Tibial artery (tissue), 4 donors: ENCODE measurements around the gene TTLL5.

Experiments
- DNase-seq, 2 donors: peaks; one replicate each; pipeline ENCODE4 v3.0.0-alpha.2; 2019
- H3K27ac ChIP-seq, 2 donors: fragments of 200-600 bp; sonication (generic) in 1 of 2; 1 replicate in 1 of 2; 2 replicates in 1 of 2; pipeline ENCODE4 v1.5.1; 2018 to 2019; ENCODE audit warnings: mild to moderate bottlenecking in 1 of 2
- H3K27me3 ChIP-seq, 2 donors: fragments of 200-600 bp; sonication (generic) in 1 of 2; one replicate each; pipeline versions ENCODE4 v1.5.1 to v1.6.0; 2016 to 2019
- H3K36me3 ChIP-seq, 3 donors: fragments of 200-600 bp; sonication (generic) in 2 of 3; one replicate each; pipeline ENCODE4 v1.5.1; 2016 to 2019; ENCODE audit warnings: mild to moderate bottlenecking in 2 of 3
- H3K4me1 ChIP-seq, 4 donors: fragments of 200-600 bp; sonication (generic) in 2 of 4; 1 replicate in 3 of 4; 2 replicates in 1 of 4; pipeline ENCODE4 v1.5.1; 2016 to 2019
- H3K4me3 ChIP-seq, 2 donors: fragments of 200-600 bp; sonication (generic) in 1 of 2; 1 replicate in 1 of 2; 2 replicates in 1 of 2; pipeline ENCODE4 v1.5.1; 2018 to 2019; ENCODE audit warnings: mild to moderate bottlenecking in 2 of 2
- H3K9me3 ChIP-seq, 3 donors: fragments of 200-600 bp; sonication (generic) in 1 of 3; one replicate each; pipeline ENCODE4 v1.5.1; 2016 to 2019
- CTCF ChIP-seq, 2 experiments: fragments of 200-600 bp in 1 of 2; fragments of 450-650 bp in 1 of 2; IDR thresholded peaks; one replicate each; pipeline ENCODE4 v1.5.1; 2017 to 2019; ENCODE audit warnings: antibody characterized with exemption in 2 of 2, mild to moderate bottlenecking in 1 of 2, moderate library complexity in 1 of 2
- intact Hi-C: fragments of 100-400 bp; cut with DNase I; formaldehyde crosslinking; loops from one replicate; pipeline ENCODE4 v1.15.0; 2023; ENCODE audit warnings: low total_unique reads

TTLL5 gene

GRCh38 chr14:75835737-75836136 is 174.7 kb downstream of the TTLL5 start:
- no peaks in the 10 kb centered on the region for H3K9me3 ChIP-seq
- no peak for TF ChIP-seq CTCF (IDR thresholded peaks at IDR 0.05)
- H3K36me3 ChIP-seq, result peaks cover 0 to 8% (median 0%) of the 10 kb centered on the region in 3 donors
- H3K27me3 ChIP-seq, result no peaks in the 10 kb centered on the region
- H3K27ac ChIP-seq, result no peak overlapping the region
- DNase-seq, result no peak
- H3K4me3 ChIP-seq, result no peak overlapping the region
- intact Hi-C loops, result no loop called here
- peaks cover 0 to 11% (median 1%) of the 10 kb centered on the region in 4 donors for H3K4me1 ChIP-seq

GRCh38 chr14:75837151-75837787 is 176.2 kb downstream of the TTLL5 start:
- Histone ChIP-seq H3K27ac (no peak overlapping the region), H3K27me3 (no peaks in the 10 kb centered on the region), H3K4me3 (no peak overlapping the region), H3K9me3 (no peaks in the 10 kb centered on the region), H3K36me3 (peaks cover 0 to 8% (median 0%) of the 10 kb centered on the region in 3 donors), H3K4me1 (peaks cover 0 to 7% (median 3%) of the 10 kb centered on the region in 4 donors)
- DNase-seq, result no peak
- intact Hi-C loops, result no loop called here
- no peak for TF ChIP-seq CTCF (IDR thresholded peaks at IDR 0.05)

- intact Hi-C loops, result no loop called here
- no peak for TF ChIP-seq CTCF (IDR thresholded peaks at IDR 0.05)
Measured at GRCh38 chr14:75840911-75841310, 179.9 kb downstream of the TTLL5 start.

GRCh38 chr14:75842551-75842950 is 181.5 kb downstream of the TTLL5 start:
- no peaks in the 10 kb centered on the region for H3K9me3 ChIP-seq
- H3K27ac ChIP-seq, result no peak overlapping the region
- peaks cover 0 to 30% (median 12%) of the 10 kb centered on the region in 4 donors for H3K4me1 ChIP-seq
- TF ChIP-seq CTCF (IDR thresholded peaks at IDR 0.05), result no peak
- peaks cover 0 to 8% (median 0%) of the 10 kb centered on the region in 3 donors for H3K36me3 ChIP-seq
- H3K4me3 ChIP-seq, result no peak overlapping the region
- H3K27me3 ChIP-seq, result no peaks in the 10 kb centered on the region
- intact Hi-C loops, result no loop called here
- DNase-seq, result no peak

More at GRCh38 chr14:75840911-75841310, 179.9 kb downstream of the TTLL5 start:
- Histone ChIP-seq H3K4me1 (peaks cover 0 to 26% (median 12%) of the 10 kb centered on the region in 4 donors), H3K9me3 (no peaks in the 10 kb centered on the region), H3K4me3 (no peak overlapping the region), H3K36me3 (peaks cover 0 to 8% (median 0%) of the 10 kb centered on the region in 3 donors), H3K27me3 (no peaks in the 10 kb centered on the region), H3K27ac (no peak overlapping the region)
- no peak for DNase-seq

- DNase-seq, result no peak
- no peak overlapping the region for H3K27ac ChIP-seq
- intact Hi-C loops, result no loop called here
- TF ChIP-seq CTCF (IDR thresholded peaks at IDR 0.05), result no peak
- no peaks in the 10 kb centered on the region for H3K27me3 ChIP-seq
- no peak overlapping the region for H3K4me3 ChIP-seq
- no peaks in the 10 kb centered on the region for H3K9me3 ChIP-seq
- H3K4me1 ChIP-seq, result peaks cover 0 to 46% (median 16%) of the 10 kb centered on the region in 4 donors
- H3K36me3 ChIP-seq, result no peaks in the 10 kb centered on the region
Measured at GRCh38 chr14:75844486-75844885, 183.4 kb downstream of the TTLL5 start.
